MCF 10A (cell line): Measurements from ENCODE around the gene SLC47A2. TPM values are rescaled to one million over a fixed set of nuclear protein-coding genes. Genes with fewer than 3 reads are reported as not detected.

ENCODE experiments used
- BruUV-seq: library from RNA; stranded (reverse); fragments of 400-500 nt; replicated peaks from 2 replicates; lab custom pipeline; 2021; lab: Mats Ljungman, UMichigan
- CTCF ChIA-PET: fragments of 300-600 bp; sonication (Branson Sonifier 250); formaldehyde crosslinking; extraction: SDS; loops from one replicate; lab custom pipeline; 2021; ENCODE audit warnings: antibody characterized with exemption, inconsistent platforms; lab: Yijun Ruan, JAX
- POLR2A ChIA-PET: fragments of 300-600, 350-650 bp; sonication (Branson Sonifier 250); formaldehyde crosslinking; extraction: SDS; loops from one replicate; lab custom pipeline; 2020; ENCODE audit warnings: antibody characterized with exemption, inconsistent platforms; lab: Yijun Ruan, JAX
- DNase-seq: peaks from one replicate; pipeline ENCODE4 v3.0.0-alpha.2; 2018; ENCODE audit not compliant: unreplicated experiment
- H3K27ac Mint-ChIP-seq: one replicate; pipeline ENCODE4 v1.8.0; 2022; ENCODE audit warnings: mild to moderate bottlenecking, low read depth, mixed read lengths; ENCODE audit not compliant: unreplicated experiment
- H3K27me3 Mint-ChIP-seq: one replicate; pipeline ENCODE4 v1.8.0; 2022; ENCODE audit warnings: mixed read lengths; ENCODE audit not compliant: insufficient read depth, unreplicated experiment
- H3K36me3 Mint-ChIP-seq: one replicate; pipeline ENCODE4 v1.8.0; 2022; ENCODE audit warnings: mild to moderate bottlenecking, moderate library complexity, mixed read lengths; ENCODE audit not compliant: insufficient read depth, unreplicated experiment
- H3K4me1 Mint-ChIP-seq: one replicate; pipeline ENCODE4 v1.8.0; 2022; ENCODE audit warnings: mixed read lengths; ENCODE audit not compliant: insufficient read depth, unreplicated experiment
- H3K4me3 Mint-ChIP-seq: one replicate; pipeline ENCODE4 v1.8.0; 2022; ENCODE audit warnings: mild to moderate bottlenecking, moderate library complexity, mixed read lengths; ENCODE audit not compliant: unreplicated experiment
- H3K9me3 Mint-ChIP-seq: one replicate; pipeline ENCODE4 v1.8.0; 2022; ENCODE audit warnings: mixed read lengths; ENCODE audit not compliant: unreplicated experiment
- CTCF ChIP-seq: fragments of 200-600 bp; IDR thresholded peaks from one replicate; pipeline ENCODE4 v1.8.0; 2022; ENCODE audit warnings: antibody characterized with exemption, mild to moderate bottlenecking; ENCODE audit not compliant: unreplicated experiment
- intact Hi-C: fragments of 100-400 bp; cut with micrococcal nuclease; formaldehyde crosslinking; loops from 2 replicates; pipeline ENCODE4 v1.14.1; 2022
- total RNA-seq: library from RNA; stranded (reverse); gene quantifications from 2 replicates; pipeline ENCODE4 v1.2.3, GENCODE V29; 2022

SLC47A2 gene
- total RNA-seq, 1 experiment from 2014 or later: 0.54 TPM

- Mint-ChIP-seq H3K27ac (peak overlapping the region; percentile 42), H3K4me1 (peaks cover 15% of the 10 kb centered on the region), H3K27me3 (no peaks in the 10 kb centered on the region), H3K36me3 (peaks cover 8% of the 10 kb centered on the region), H3K9me3 (no peaks in the 10 kb centered on the region), H3K4me3 (no peak overlapping the region)
- no TSS peak for BruUV-seq
- ChIA-PET POLR2A (interaction anchor here (1.0 to 1.3 kb wide), 3 partner anchors 15 to 82 kb away, joined by 3 read pairs; no protein-coding TSS in a partner anchor), CTCF (interaction anchor here (0.7 to 2.5 kb wide), 4 partner anchors 10 to 23 kb away, joined by 3 to 13 read pairs (median 8); no protein-coding TSS in a partner anchor)
- TF ChIP-seq CTCF: no peak
- intact Hi-C loops: no loop called here
- DNase-seq: no peak
Observed at GRCh38 chr17:19730843-19731242, 14.5 kb upstream of the SLC47A2 start.

- H3K4me1 Mint-ChIP-seq: peaks cover 25% of the 10 kb centered on the region
- no peak overlapping the region for H3K4me3 Mint-ChIP-seq
- DNase-seq: no peak
- CTCF ChIA-PET: interaction anchor here (2.5 to 3.0 kb wide), 2 partner anchors 14 to 22 kb away, joined by 11 to 46 read pairs; no protein-coding TSS in a partner anchor
- no peaks in the 10 kb centered on the region for H3K27me3 Mint-ChIP-seq
- no peak for TF ChIP-seq CTCF
- intact Hi-C loops: loop anchor here (5.0 kb wide), 1 partner anchor 83 kb away; the partner anchor contains the start of gene ALDH3A2
- peaks cover 8% of the 10 kb centered on the region for H3K36me3 Mint-ChIP-seq
- H3K9me3 Mint-ChIP-seq: no peaks in the 10 kb centered on the region
- H3K27ac Mint-ChIP-seq: peak overlapping the region; percentile 97
- POLR2A ChIA-PET: interaction anchor here (13.1 kb wide), 1 partner anchor 82 kb away, joined by 340 read pairs; the partner anchor contains the start of gene ALDH3A2
- no TSS peak for BruUV-seq
Observed at GRCh38 chr17:19729900-19730299, 13.5 kb upstream of the SLC47A2 start.

- TF ChIP-seq CTCF: no peak
- H3K9me3 Mint-ChIP-seq: no peaks in the 10 kb centered on the region
- POLR2A ChIA-PET: interaction anchor here (0.7 to 13.1 kb wide), 21 partner anchors 9 to 365 kb away, joined by 3 to 340 read pairs (median 6); partner anchors contain the start of genes ALDH3A1, ALDH3A2, MAPK7 and SLC47A2
- no peaks in the 10 kb centered on the region for H3K27me3 Mint-ChIP-seq
- H3K4me1 Mint-ChIP-seq: peaks cover 25% of the 10 kb centered on the region
- peak overlapping the region; percentile 97 for H3K27ac Mint-ChIP-seq
- H3K36me3 Mint-ChIP-seq: peaks cover 8% of the 10 kb centered on the region
- H3K4me3 Mint-ChIP-seq: no peak overlapping the region
- BruUV-seq: no TSS peak
- CTCF ChIA-PET: interaction anchor here (0.6 to 3.4 kb wide), 18 partner anchors 9 to 365 kb away, joined by 3 to 46 read pairs (median 4); partner anchors contain the start of genes ALDH3A1 and ALDH3A2
- intact Hi-C loops: loop anchor here (5.0 kb wide), 1 partner anchor 81 kb away; the partner anchor contains the start of gene ALDH3A2
- DNase-seq: peak; percentile 96
Observed at GRCh38 chr17:19728084-19728495, 11.7 kb upstream of the SLC47A2 start.

GRCh38 chr17:19727501-19728078, 11.2 kb upstream of the SLC47A2 start:
- Mint-ChIP-seq H3K9me3 (no peaks in the 10 kb centered on the region), H3K27ac (peak overlapping the region; percentile 97), H3K27me3 (no peaks in the 10 kb centered on the region), H3K36me3 (peaks cover 8% of the 10 kb centered on the region), H3K4me3 (peak overlapping the region; percentile 21), H3K4me1 (peaks cover 26% of the 10 kb centered on the region)
- ChIA-PET CTCF (interaction anchor here (0.6 to 3.4 kb wide), 17 partner anchors 9 to 364 kb away, joined by 3 to 46 read pairs (median 4); partner anchors contain the start of genes ALDH3A1 and ALDH3A2), POLR2A (interaction anchor here (0.7 to 13.1 kb wide), 22 partner anchors 8 to 365 kb away, joined by 3 to 340 read pairs (median 6); partner anchors contain the start of genes ALDH3A1, ALDH3A2, MAPK7 and SLC47A2)
- TF ChIP-seq CTCF: no peak
- intact Hi-C loops: loop anchor here (1.0 to 5.0 kb wide), 2 partner anchors 26 to 80 kb away; partner anchors contain the start of gene ALDH3A2
- peak; percentile 91 for DNase-seq
- BruUV-seq: no TSS peak
